WTC11 (cell line): ENCODE measurements around the gene CATSPER1. TPM values are rescaled to one million over a fixed set of nuclear protein-coding genes. Genes with fewer than 3 reads are reported as not detected.

Experiments
- ATAC-seq: fragments of 200-7000 bp; cut with Tn5 transposase; 2 replicates; pipeline ENCODE4 v1.10.0; 2021; ENCODE audit warnings: mild to moderate bottlenecking, moderate library complexity
- CTCF ChIA-PET: fragments of 300-600 bp; sonication (Branson Sonifier 250); formaldehyde crosslinking; loops from one replicate; lab custom pipeline; 2021; ENCODE audit warnings: antibody characterized with exemption; lab: Charles Lee
- POLR2A ChIA-PET: fragments of 350-600 bp; sonication (Branson Sonifier 250); formaldehyde crosslinking; loops from one replicate; lab custom pipeline; 2021; ENCODE audit warnings: antibody characterized with exemption; lab: Charles Lee
- DNase-seq: peaks from one replicate; pipeline ENCODE4 v3.0.0; 2021; ENCODE audit warnings: low spot score
- H3K27ac Mint-ChIP-seq: 2 replicates; pipeline ENCODE4 v1.8.0; 2021; ENCODE audit warnings: mixed read lengths
- H3K27me3 Mint-ChIP-seq: 2 replicates; pipeline ENCODE4 v1.8.0; 2021; ENCODE audit warnings: low read depth, mild to moderate bottlenecking, moderate library complexity, mixed read lengths
- H3K36me3 Mint-ChIP-seq: 2 replicates; pipeline ENCODE4 v1.8.0; 2021; ENCODE audit warnings: mixed read lengths
- H3K4me1 Mint-ChIP-seq: 2 replicates; pipeline ENCODE4 v1.8.0; 2022; ENCODE audit warnings: mixed read lengths
- H3K4me3 Mint-ChIP-seq: 2 replicates; pipeline ENCODE4 v1.8.0; 2021; ENCODE audit warnings: mild to moderate bottlenecking, moderate library complexity, mixed read lengths
- H3K9me3 Mint-ChIP-seq: 2 replicates; pipeline ENCODE4 v1.8.0; 2021; ENCODE audit warnings: mixed read lengths
- ELF4 ChIP-seq: sonication (generic); formaldehyde crosslinking; IDR thresholded peaks from 2 replicates; pipeline ENCODE4 v1.8.1; 2022; ENCODE audit warnings: low read depth, mild to moderate bottlenecking, moderate library complexity, missing genetic modification reagents
- ERG ChIP-seq: fragments of 250-450 bp; sonication (Bioruptor Pico); IDR thresholded peaks from 2 replicates; pipeline ENCODE4 v1.8.0; 2021; ENCODE audit warnings: mild to moderate bottlenecking
- ETV6 ChIP-seq: sonication (generic); formaldehyde crosslinking; IDR thresholded peaks from 2 replicates; pipeline ENCODE4 v1.8.1; 2022; ENCODE audit warnings: mild to moderate bottlenecking, missing genetic modification reagents
- HMGXB4 ChIP-seq: sonication (generic); formaldehyde crosslinking; IDR thresholded peaks from 2 replicates; pipeline ENCODE4 v1.8.1; 2023; ENCODE audit warnings: mild to moderate bottlenecking, moderate library complexity, missing genetic modification reagents
- IRF2 ChIP-seq: sonication (generic); formaldehyde crosslinking; IDR thresholded peaks from 2 replicates; pipeline ENCODE4 v1.8.0; 2022; ENCODE audit warnings: low read depth, missing genetic modification reagents, borderline replicate concordance
- JUN ChIP-seq: sonication (generic); formaldehyde crosslinking; IDR thresholded peaks from 2 replicates; pipeline ENCODE4 v1.8.0; 2023; ENCODE audit warnings: mild to moderate bottlenecking, missing genetic modification reagents
- KAT7 ChIP-seq: sonication (generic); formaldehyde crosslinking; IDR thresholded peaks from 2 replicates; pipeline ENCODE4 v1.8.1; 2023; ENCODE audit warnings: missing genetic modification reagents, mild to moderate bottlenecking, borderline replicate concordance
- MLX ChIP-seq: sonication (generic); formaldehyde crosslinking; IDR thresholded peaks from 2 replicates; pipeline ENCODE4 v1.8.1; 2023; ENCODE audit warnings: mild to moderate bottlenecking, missing genetic modification reagents, moderate library complexity
- MXD4 ChIP-seq: fragments of 250-450 bp; sonication (Bioruptor Pico); IDR thresholded peaks from 2 replicates; pipeline ENCODE4 v1.8.0; 2021; ENCODE audit warnings: mild to moderate bottlenecking, moderate library complexity, borderline replicate concordance
- MYBL2 ChIP-seq: sonication (generic); formaldehyde crosslinking; IDR thresholded peaks from 2 replicates; pipeline ENCODE4 v1.8.1; 2023; ENCODE audit warnings: mild to moderate bottlenecking, moderate library complexity, missing genetic modification reagents
- NFATC4 ChIP-seq: fragments of 250-450 bp; sonication (Bioruptor Pico); IDR thresholded peaks from 2 replicates; pipeline ENCODE4 v1.9.0; 2021; ENCODE audit warnings: mild to moderate bottlenecking
- NFE2L1 ChIP-seq: sonication (generic); formaldehyde crosslinking; IDR thresholded peaks from 2 replicates; pipeline ENCODE4 v1.8.1; 2023; ENCODE audit warnings: missing genetic modification reagents
- NR1H2 ChIP-seq: sonication (generic); formaldehyde crosslinking; IDR thresholded peaks from 2 replicates; pipeline ENCODE4 v1.9.0; 2021; ENCODE audit warnings: mild to moderate bottlenecking, moderate library complexity, missing genetic modification reagents
- PREB ChIP-seq: sonication (generic); formaldehyde crosslinking; IDR thresholded peaks from 2 replicates; pipeline ENCODE4 v1.8.1; 2022; ENCODE audit warnings: mild to moderate bottlenecking, missing genetic modification reagents, moderate library complexity, borderline replicate concordance
- PRRX2 ChIP-seq: fragments of 250-450 bp; sonication (Bioruptor Pico); IDR thresholded peaks from 2 replicates; pipeline ENCODE4 v1.8.0; 2021; ENCODE audit warnings: mild to moderate bottlenecking
- RELA ChIP-seq: sonication (generic); formaldehyde crosslinking; IDR thresholded peaks from 2 replicates; pipeline ENCODE4 v1.8.1; 2022; ENCODE audit warnings: missing genetic modification reagents, mild to moderate bottlenecking, borderline replicate concordance
- SMAD4 ChIP-seq: sonication (generic); formaldehyde crosslinking; IDR thresholded peaks from 2 replicates; pipeline ENCODE4 v1.8.0; 2022; ENCODE audit warnings: mild to moderate bottlenecking, missing genetic modification reagents
- total RNA-seq: library from RNA; stranded (reverse); gene quantifications from 3 replicates; pipeline ENCODE4 v1.2.3, GENCODE V29; 2021
- TF ChIP-seq, protein P1 (sequence below): sonication (generic); formaldehyde crosslinking; IDR thresholded peaks from 2 replicates; pipeline ENCODE4 v1.8.0; 2023; ENCODE audit warnings: missing genetic modification reagents
- TF ChIP-seq, protein P2 (sequence below): fragments of 200-600 bp; IDR thresholded peaks from 2 replicates; pipeline ENCODE4 v1.8.0; 2022; ENCODE audit warnings: antibody characterized with exemption
- TF ChIP-seq, protein P3 (sequence below): sonication (generic); formaldehyde crosslinking; conservative IDR thresholded peaks from 2 replicates; pipeline ENCODE4 v1.8.1; 2022; ENCODE audit warnings: mild to moderate bottlenecking, missing genetic modification reagents
- TF ChIP-seq, protein P4 (sequence below): sonication (generic); formaldehyde crosslinking; IDR thresholded peaks from 2 replicates; pipeline ENCODE4 v1.8.1; 2023; ENCODE audit warnings: mild to moderate bottlenecking, missing genetic modification reagents

CATSPER1 gene
- total RNA-seq, 1 experiment from 2014 or later = not detected

- POLR2A ChIA-PET = no interaction called here
- peak; percentile 92 for DNase-seq
- Mint-ChIP-seq H3K4me3 (peak overlapping the region; percentile 50), H3K36me3 (no peaks in the 10 kb centered on the region), H3K27ac (no peak overlapping the region; the same call in 1 of the 2 replicates), H3K27me3 (peaks cover 29% of the 10 kb centered on the region), H3K9me3 (no peaks in the 10 kb centered on the region), H3K4me1 (no peaks in the 10 kb centered on the region)
- peak; percentile 96 for ATAC-seq
- CTCF ChIA-PET = interaction anchor here (0.6 to 2.3 kb wide), 49 partner anchors 9 to 429 kb away, joined by 3 to 48 read pairs (median 4); partner anchors contain the start of genes BANF1, CCDC85B, CST6 and EIF1AD
- TF ChIP-seq, protein P1, sequence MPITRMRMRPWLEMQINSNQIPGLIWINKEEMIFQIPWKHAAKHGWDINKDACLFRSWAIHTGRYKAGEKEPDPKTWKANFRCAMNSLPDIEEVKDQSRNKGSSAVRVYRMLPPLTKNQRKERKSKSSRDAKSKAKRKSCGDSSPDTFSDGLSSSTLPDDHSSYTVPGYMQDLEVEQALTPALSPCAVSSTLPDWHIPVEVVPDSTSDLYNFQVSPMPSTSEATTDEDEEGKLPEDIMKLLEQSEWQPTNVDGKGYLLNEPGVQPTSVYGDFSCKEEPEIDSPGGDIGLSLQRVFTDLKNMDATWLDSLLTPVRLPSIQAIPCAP = no peak
- no peak for TF ChIP-seq NFE2L1 (CRISPR knock-in tag)
- TF ChIP-seq ERG (CRISPR knock-in tag) = no peak
- TF ChIP-seq KAT7 (CRISPR knock-in tag) = no peak
- TF ChIP-seq, protein P2, sequence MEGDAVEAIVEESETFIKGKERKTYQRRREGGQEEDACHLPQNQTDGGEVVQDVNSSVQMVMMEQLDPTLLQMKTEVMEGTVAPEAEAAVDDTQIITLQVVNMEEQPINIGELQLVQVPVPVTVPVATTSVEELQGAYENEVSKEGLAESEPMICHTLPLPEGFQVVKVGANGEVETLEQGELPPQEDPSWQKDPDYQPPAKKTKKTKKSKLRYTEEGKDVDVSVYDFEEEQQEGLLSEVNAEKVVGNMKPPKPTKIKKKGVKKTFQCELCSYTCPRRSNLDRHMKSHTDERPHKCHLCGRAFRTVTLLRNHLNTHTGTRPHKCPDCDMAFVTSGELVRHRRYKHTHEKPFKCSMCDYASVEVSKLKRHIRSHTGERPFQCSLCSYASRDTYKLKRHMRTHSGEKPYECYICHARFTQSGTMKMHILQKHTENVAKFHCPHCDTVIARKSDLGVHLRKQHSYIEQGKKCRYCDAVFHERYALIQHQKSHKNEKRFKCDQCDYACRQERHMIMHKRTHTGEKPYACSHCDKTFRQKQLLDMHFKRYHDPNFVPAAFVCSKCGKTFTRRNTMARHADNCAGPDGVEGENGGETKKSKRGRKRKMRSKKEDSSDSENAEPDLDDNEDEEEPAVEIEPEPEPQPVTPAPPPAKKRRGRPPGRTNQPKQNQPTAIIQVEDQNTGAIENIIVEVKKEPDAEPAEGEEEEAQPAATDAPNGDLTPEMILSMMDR = peak; percentile 95
- TF ChIP-seq, protein P3, sequence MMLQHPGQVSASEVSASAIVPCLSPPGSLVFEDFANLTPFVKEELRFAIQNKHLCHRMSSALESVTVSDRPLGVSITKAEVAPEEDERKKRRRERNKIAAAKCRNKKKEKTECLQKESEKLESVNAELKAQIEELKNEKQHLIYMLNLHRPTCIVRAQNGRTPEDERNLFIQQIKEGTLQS (CRISPR knock-in tag) = no peak
- TF ChIP-seq RELA (CRISPR knock-in tag) = no peak
- TF ChIP-seq NR1H2 (CRISPR knock-in tag) = no peak
- peak; percentile 89 for TF ChIP-seq HMGXB4
- TF ChIP-seq NFATC4 (CRISPR knock-in tag) = no peak
- TF ChIP-seq ELF4 (CRISPR knock-in tag) = no peak
- TF ChIP-seq JUN (CRISPR knock-in tag) = no peak
- no peak for TF ChIP-seq MLX (CRISPR knock-in tag)
- TF ChIP-seq MYBL2 = no peak
Observed at GRCh38 chr11:66022401-66023185, 3.7 kb downstream of the CATSPER1 start.

DNA sequence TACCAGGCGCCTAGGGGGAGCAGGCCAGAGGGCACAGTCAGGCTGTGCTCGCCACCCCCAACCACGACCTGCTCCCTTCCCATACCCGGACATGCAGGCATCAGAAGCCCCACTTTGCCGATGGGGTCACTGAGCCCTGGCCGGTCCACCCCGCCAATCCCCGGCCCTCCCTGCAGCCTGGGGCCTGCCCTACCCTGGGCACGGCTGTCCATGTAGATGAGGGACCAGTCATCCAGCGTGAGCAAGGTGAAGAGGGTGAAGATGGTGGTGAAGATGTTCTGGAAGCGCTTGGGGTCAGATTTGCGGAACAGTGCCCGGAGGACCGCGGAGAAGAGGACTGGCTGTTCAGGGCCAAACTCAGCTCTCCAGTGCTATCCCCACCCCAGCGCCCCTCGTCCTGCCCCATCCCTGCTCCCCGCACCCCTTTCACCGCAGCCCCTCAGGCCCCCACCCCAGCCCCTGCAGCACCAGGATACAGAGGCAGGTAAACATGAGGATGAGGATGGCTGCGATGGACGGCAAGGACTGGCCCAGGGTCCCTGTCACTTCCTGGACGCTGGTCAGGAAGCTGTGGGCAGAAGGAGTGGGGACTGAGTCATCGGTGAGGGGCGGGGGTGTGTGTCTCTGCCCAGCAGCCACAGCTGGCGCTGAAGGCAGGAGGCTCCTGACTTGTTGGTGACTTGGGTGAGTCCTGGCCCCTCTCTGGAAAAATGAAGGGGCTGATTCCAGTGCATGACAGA, 5.5 kb downstream of the CATSPER1 start:
- Mint-ChIP-seq H3K9me3 (no peaks in the 10 kb centered on the region), H3K36me3 (no peaks in the 10 kb centered on the region), H3K4me1 (no peaks in the 10 kb centered on the region), H3K4me3 (no peak overlapping the region), H3K27ac (no peak overlapping the region), H3K27me3 (peaks cover 29% of the 10 kb centered on the region)
- ChIA-PET CTCF (no interaction called here), POLR2A (no interaction called here)
- ATAC-seq (no peak), DNase-seq (no peak)
- TF ChIP-seq, protein P4, sequence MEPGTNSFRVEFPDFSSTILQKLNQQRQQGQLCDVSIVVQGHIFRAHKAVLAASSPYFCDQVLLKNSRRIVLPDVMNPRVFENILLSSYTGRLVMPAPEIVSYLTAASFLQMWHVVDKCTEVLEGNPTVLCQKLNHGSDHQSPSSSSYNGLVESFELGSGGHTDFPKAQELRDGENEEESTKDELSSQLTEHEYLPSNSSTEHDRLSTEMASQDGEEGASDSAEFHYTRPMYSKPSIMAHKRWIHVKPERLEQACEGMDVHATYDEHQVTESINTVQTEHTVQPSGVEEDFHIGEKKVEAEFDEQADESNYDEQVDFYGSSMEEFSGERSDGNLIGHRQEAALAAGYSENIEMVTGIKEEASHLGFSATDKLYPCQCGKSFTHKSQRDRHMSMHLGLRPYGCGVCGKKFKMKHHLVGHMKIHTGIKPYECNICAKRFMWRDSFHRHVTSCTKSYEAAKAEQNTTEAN (CRISPR knock-in tag) = no peak
- TF ChIP-seq PREB (CRISPR knock-in tag) = no peak
- no peak for TF ChIP-seq IRF2 (CRISPR knock-in tag)
- TF ChIP-seq MXD4 (CRISPR knock-in tag) = no peak
- TF ChIP-seq ETV6 = no peak
- TF ChIP-seq SMAD4 (CRISPR knock-in tag) = no peak
- TF ChIP-seq PRRX2 = no peak
